HEK293 (cell line): ENCODE results near the gene MAP1B.

Experiments used
- REPIN1 ChIP-seq: fragments of 450-650 bp; formaldehyde crosslinking; IDR thresholded peaks from 2 replicates; pipeline ENCODE4 v1.5.1; 2017; ENCODE audit warnings: missing biosample characterization, missing genetic modification characterization, low read depth
- ZNF324 ChIP-seq: fragments of 450-650 bp; formaldehyde crosslinking; IDR thresholded peaks from 2 replicates; pipeline ENCODE4 v1.5.1; 2016; ENCODE audit warnings: missing biosample characterization, missing genetic modification characterization
- ZNF558 ChIP-seq: fragments of 450-650 bp; formaldehyde crosslinking; IDR thresholded peaks from 2 replicates; pipeline ENCODE4 v1.5.1; 2016; ENCODE audit warnings: missing biosample characterization, missing genetic modification characterization
- TF ChIP-seq, protein P1 (sequence below): fragments of 450-650 bp; formaldehyde crosslinking; IDR thresholded peaks from 2 replicates; pipeline ENCODE4 v1.5.1; 2016; ENCODE audit warnings: missing biosample characterization, missing genetic modification characterization

DNA sequence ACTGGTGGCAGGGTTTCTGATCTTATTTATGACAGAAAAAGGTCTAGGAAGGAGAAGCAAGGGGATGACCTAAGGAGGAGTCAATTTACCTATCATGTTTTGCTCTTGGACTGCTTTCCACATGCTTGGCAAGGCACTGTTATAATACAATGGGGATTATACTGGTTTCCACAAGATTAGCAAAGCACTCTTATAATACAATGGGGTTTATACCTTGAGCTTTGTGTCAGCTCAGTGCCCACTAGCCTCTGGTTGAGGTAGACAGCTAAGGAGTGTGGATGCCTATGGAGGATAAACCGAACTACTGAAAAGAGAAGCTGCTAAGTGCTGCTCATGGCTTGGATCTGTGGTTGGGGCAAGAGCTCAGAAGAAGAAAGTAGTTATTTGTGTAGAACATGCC is 144.1 kb downstream of the MAP1B start:
- TF ChIP-seq, protein P1, sequence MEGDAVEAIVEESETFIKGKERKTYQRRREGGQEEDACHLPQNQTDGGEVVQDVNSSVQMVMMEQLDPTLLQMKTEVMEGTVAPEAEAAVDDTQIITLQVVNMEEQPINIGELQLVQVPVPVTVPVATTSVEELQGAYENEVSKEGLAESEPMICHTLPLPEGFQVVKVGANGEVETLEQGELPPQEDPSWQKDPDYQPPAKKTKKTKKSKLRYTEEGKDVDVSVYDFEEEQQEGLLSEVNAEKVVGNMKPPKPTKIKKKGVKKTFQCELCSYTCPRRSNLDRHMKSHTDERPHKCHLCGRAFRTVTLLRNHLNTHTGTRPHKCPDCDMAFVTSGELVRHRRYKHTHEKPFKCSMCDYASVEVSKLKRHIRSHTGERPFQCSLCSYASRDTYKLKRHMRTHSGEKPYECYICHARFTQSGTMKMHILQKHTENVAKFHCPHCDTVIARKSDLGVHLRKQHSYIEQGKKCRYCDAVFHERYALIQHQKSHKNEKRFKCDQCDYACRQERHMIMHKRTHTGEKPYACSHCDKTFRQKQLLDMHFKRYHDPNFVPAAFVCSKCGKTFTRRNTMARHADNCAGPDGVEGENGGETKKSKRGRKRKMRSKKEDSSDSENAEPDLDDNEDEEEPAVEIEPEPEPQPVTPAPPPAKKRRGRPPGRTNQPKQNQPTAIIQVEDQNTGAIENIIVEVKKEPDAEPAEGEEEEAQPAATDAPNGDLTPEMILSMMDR (tag by site-specific recombination) = no peak
- no peak for TF ChIP-seq ZNF558 (tag by site-specific recombination)
- no peak for TF ChIP-seq REPIN1 (tag by site-specific recombination)
- TF ChIP-seq ZNF324 (tag by site-specific recombination) = no peak
